Hindlimb muscle (tissue), 1 donor: ENCODE data around the gene ZNF267. TPM values are rescaled to one million over a fixed set of nuclear protein-coding genes. Genes with fewer than 3 reads are reported as not detected.
"Not testable (repeated sequence)": the region's sequence is repeated elsewhere in the genome, so short reads cannot be mapped to it uniquely, and the experiment has no call there.

Source experiments
- DNase-seq: peaks from one replicate; pipeline ENCODE4 v3.0.0-alpha.2; 2013
- polyA plus RNA-seq: library from polyadenylated mRNA; unstranded; fragments of 120-200 nt; gene quantifications from one replicate; pipeline ENCODE4 v1.2.1, GENCODE V29; 2013; ENCODE audit not compliant: insufficient read length

The ZNF267 gene
- polyA plus RNA-seq, 1 donor = 7.4 TPM

DNA sequence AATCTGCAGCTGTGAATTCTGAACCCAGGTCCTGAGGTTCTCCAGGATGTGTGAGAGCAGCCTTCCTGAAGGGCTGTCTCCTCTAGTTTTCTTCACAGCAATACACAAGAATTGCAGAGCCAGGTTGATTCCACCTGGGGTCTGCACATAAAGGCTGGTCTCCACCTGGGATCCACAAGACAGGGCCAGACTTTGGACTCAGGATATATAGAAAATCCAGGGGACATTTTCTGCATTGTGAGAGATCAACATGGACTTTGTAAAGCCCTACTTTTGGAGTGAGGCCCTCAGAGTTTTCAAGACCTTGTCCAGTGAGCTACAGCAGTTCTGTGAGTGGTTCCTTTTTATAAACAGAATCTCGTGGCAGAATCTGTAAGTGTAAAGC, 6.3 kb downstream of the ZNF267 start:
- no peak for DNase-seq

- DNase-seq = no peak
Observed at GRCh38 chr16:31880322-31880979, 6.8 kb downstream of the ZNF267 start.

- DNase-seq = no peak
Observed at GRCh38 chr16:31886227-31886626, 12.6 kb downstream of the ZNF267 start.

GRCh38 chr16:31888735-31889134, 15.1 kb downstream of the ZNF267 start:
- DNase-seq = no peak

DNA sequence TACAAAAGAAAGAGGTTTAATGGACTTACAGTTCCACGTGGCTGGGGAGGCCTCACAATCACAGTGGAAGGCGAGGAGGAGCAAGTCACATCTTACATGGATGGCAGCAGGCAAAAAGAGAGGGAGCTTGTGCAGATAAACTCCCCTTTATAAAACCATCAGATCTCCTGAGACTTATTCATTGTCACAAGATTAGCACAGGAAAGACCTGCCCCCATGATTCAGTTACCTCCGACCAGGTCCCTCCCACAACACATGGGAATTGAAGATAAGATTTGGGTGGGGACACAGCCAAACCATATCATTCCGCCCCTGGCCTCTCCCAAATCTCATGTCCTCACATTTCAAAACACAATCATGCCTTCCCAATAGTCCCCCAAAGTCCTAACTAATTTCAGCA, 18.5 kb downstream of the ZNF267 start:
- not testable (repeated sequence) for DNase-seq

- DNase-seq = no peak
Observed at GRCh38 chr16:31893824-31894223, 20.2 kb downstream of the ZNF267 start.

GRCh38 chr16:31897283-31897682, 23.7 kb downstream of the ZNF267 start:
- DNase-seq = no peak

DNA sequence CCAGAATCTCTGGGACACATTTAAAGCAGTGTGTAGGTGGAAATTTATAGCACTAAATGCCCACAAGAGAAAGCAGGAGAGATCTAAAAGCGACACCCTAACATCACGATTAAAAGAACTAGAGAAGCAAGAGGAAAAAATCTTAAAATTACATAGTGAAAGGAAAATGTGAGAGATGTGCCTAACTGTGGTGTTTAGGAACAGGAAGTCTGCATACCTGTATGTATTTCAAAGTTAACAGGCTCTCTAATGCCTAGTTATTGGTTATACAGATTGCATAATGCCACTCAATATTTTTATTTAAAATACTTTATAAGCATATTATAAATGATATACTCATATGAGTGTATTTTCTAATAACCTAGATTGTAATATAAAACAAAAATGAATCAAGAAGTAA, 25.9 kb downstream of the ZNF267 start:
- no peak for DNase-seq

GRCh38 chr16:31904571-31904970, 31.0 kb downstream of the ZNF267 start:
- not testable (repeated sequence) for DNase-seq

DNA sequence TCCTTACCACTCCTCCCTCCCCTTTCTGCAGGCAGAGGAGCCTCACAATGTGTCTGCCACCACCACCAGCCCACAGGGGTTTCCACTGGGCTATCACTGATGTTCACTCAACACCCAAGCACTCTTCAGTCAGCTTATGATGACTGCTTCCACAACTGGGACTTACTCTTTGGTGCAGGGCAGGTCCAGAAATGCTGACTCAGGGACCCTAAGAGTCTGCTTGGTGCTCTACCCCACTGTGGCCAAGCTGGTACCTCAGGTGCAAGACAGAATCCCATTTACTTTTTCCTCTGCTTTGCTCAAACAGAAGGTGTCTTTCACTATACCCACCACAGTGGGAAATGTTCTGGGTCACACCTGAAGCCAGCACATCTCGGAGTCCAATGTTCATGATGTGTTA, 40.1 kb downstream of the ZNF267 start:
- DNase-seq = no peak

- DNase-seq = no peak
Observed at GRCh38 chr16:31916056-31916488, 42.5 kb downstream of the ZNF267 start.

GRCh38 chr16:31920373-31920772, 46.8 kb downstream of the ZNF267 start:
- DNase-seq = no peak

- DNase-seq = not testable (repeated sequence)
Observed at GRCh38 chr16:31951806-31952205, 78.2 kb downstream of the ZNF267 start.

GRCh38 chr16:31952206-31952605, 78.6 kb downstream of the ZNF267 start:
- DNase-seq = not testable (repeated sequence)

DNA sequence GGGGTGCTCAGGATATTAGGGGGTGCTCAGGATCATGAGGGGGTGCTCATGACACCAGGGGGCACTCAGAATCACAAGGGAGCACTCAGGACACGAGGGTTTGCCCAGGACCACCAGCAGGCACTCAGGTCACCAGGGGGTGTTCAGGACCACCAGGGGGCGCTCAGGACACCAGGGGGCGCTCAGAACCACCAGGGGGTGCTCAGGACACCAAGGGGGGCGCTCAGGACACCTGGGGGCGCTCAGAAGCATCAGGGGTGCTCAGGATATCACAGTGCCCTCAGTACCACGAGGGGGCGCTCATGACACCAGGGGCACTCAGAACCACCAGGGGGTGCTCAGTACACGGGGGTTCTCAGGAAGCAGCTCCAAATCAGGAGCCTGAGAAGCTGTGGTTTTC, 82.6 kb downstream of the ZNF267 start:
- not testable (repeated sequence) for DNase-seq

- not testable (repeated sequence) for DNase-seq
Observed at GRCh38 chr16:31960186-31960910, 86.7 kb downstream of the ZNF267 start.
